Endothelial cell of umbilical vein (primary cell): ENCODE results near the gene FBXO34. TPM values are rescaled to one million over a fixed set of nuclear protein-coding genes. Genes with fewer than 3 reads are reported as not detected.

ENCODE experiments used
- BruUV-seq: library from RNA; stranded (reverse); fragments of 400-500 nt; replicated peaks from 2 replicates; lab custom pipeline; 2021; lab: Mats Ljungman, UMichigan
- CTCF ChIA-PET: fragments of 300-600, 350-600 bp; sonication (Branson Sonifier 250); formaldehyde crosslinking; loops from one replicate; lab custom pipeline; 2021; ENCODE audit warnings: antibody characterized with exemption, inconsistent platforms; lab: Charles Lee
- POLR2A ChIA-PET: fragments of 300-600, 350-600 bp; sonication (Branson Sonifier 250); formaldehyde crosslinking; loops from one replicate; lab custom pipeline; 2021; ENCODE audit warnings: antibody characterized with exemption, inconsistent platforms; lab: Charles Lee
- DNase-seq: peaks from one replicate; pipeline ENCODE4 v3.0.0-alpha.2; 2011; ENCODE audit warnings: low read depth, low spot score
- FAIRE-seq: peaks from 2 replicates; lab custom pipeline; 2011; peaks lifted over from hg19 to GRCh38; lab: Jason Lieb, UNC
- H2AFZ ChIP-seq: 2 replicates; pipeline ENCODE4 v1.6.0; 2012; ENCODE audit warnings: low read depth, low read length, control low read depth, inconsistent platforms
- H3K27ac ChIP-seq: 2 replicates; pipeline ENCODE4 v1.5.1; 2011; ENCODE audit warnings: low read depth, mild to moderate bottlenecking, control low read depth, low read length, moderate library complexity; ENCODE audit not compliant: insufficient read depth
- H3K27me3 ChIP-seq, 2 experiments: 2 replicates each; pipeline versions ENCODE4 v1.6.0 to v1.6.1; 2011; ENCODE audit warnings: low read length in 2 of 2, mixed read lengths in 1 of 2; ENCODE audit not compliant: control insufficient read depth in 2 of 2, insufficient read depth in 2 of 2
- H3K36me3 ChIP-seq, 2 experiments: 2 replicates in 1 of 2; 3 replicates in 1 of 2; pipeline ENCODE4 v1.5.1; 2011; ENCODE audit warnings: low read length in 2 of 2, mild to moderate bottlenecking in 1 of 2, moderate library complexity in 1 of 2; ENCODE audit not compliant: control insufficient read depth in 2 of 2, insufficient read depth in 2 of 2; ENCODE audit errors: extremely low read depth in 1 of 2
- H3K4me1 ChIP-seq: 3 replicates; pipeline ENCODE4 v1.5.1; 2011; ENCODE audit warnings: mild to moderate bottlenecking, low read length; ENCODE audit not compliant: control insufficient read depth, insufficient read depth; ENCODE audit errors: extremely low read depth
- H3K4me2 ChIP-seq: 2 replicates; pipeline ENCODE4 v1.6.1; 2011; ENCODE audit warnings: low read length, control low read depth, mixed read lengths; ENCODE audit not compliant: insufficient read depth
- H3K4me3 ChIP-seq, 3 experiments: fragments of 200-600 bp in 1 of 3; sonication (generic), shearing (Covaris generic) in 1 of 3; replicated peaks in 1 of 3; 2 replicates each; pipeline ENCODE4 v1.5.1; 2011 to 2016; ENCODE audit warnings: control low read depth in 3 of 3, low read length in 3 of 3, mild to moderate bottlenecking in 2 of 3, inconsistent platforms in 1 of 3, low read depth in 1 of 3, moderate library complexity in 1 of 3; ENCODE audit not compliant: insufficient read depth in 1 of 3
- H3K79me2 ChIP-seq: 2 replicates; pipeline ENCODE4 v1.6.0; 2012; ENCODE audit warnings: low read length, inconsistent platforms; ENCODE audit not compliant: control insufficient read depth, insufficient read depth
- H3K9ac ChIP-seq: replicated peaks from 2 replicates; pipeline ENCODE3; 2011; ENCODE audit warnings: low read length, control low read depth; ENCODE audit not compliant: insufficient read depth; ENCODE audit errors: extremely low read depth
- H3K9me1 ChIP-seq: replicated peaks from 3 replicates; pipeline ENCODE4 v1.6.0; 2011; ENCODE audit warnings: mild to moderate bottlenecking, low read length; ENCODE audit not compliant: control insufficient read depth, insufficient read depth; ENCODE audit errors: extremely low read depth
- H3K9me3 ChIP-seq: replicated peaks from 2 replicates; pipeline ENCODE4 v1.5.1; 2012; ENCODE audit warnings: low read length, inconsistent platforms; ENCODE audit not compliant: control insufficient read depth, insufficient read depth
- H4K20me1 ChIP-seq: replicated peaks from 2 replicates; pipeline ENCODE3; 2011; ENCODE audit warnings: mild to moderate bottlenecking, low read length; ENCODE audit not compliant: control insufficient read depth, insufficient read depth; ENCODE audit errors: extremely low read depth
- EZH2 ChIP-seq: IDR thresholded peaks from 2 replicates; pipeline ENCODE4 v1.6.1; 2012; ENCODE audit warnings: borderline replicate concordance, low read depth, mild to moderate bottlenecking, moderate library complexity, low read length, inconsistent platforms; ENCODE audit not compliant: severe bottlenecking
- FOS ChIP-seq: IDR thresholded peaks from 2 replicates; pipeline ENCODE4 v1.6.1; 2011; ENCODE audit warnings: mild to moderate bottlenecking, low read length, moderate library complexity, borderline replicate concordance; ENCODE audit not compliant: insufficient read depth
- JUN ChIP-seq: IDR thresholded peaks from 2 replicates; pipeline ENCODE4 v1.6.1; 2011; ENCODE audit warnings: borderline replicate concordance, low read depth; ENCODE audit not compliant: insufficient read length, insufficient read depth
- MYC ChIP-seq: IDR thresholded peaks from one replicate; pipeline ENCODE4 v1.6.1; 2011; ENCODE audit warnings: mild to moderate bottlenecking, low read depth, low read length
- POLR2A ChIP-seq: IDR thresholded peaks from 2 replicates; pipeline ENCODE4 v1.6.1; 2012; ENCODE audit warnings: low read depth, mild to moderate bottlenecking, control low read depth, low read length
- dilution Hi-C: fragments of 300-500 bp; cut with MboI; formaldehyde crosslinking; loops from one replicate; pipeline ENCODE4 v1.15.0; 2019; ENCODE audit warnings: low sequenced_read_pairs; ENCODE audit not compliant: extremely low pct_ligation_motif_present
- intact Hi-C: fragments of 100-400 bp; cut with micrococcal nuclease; formaldehyde crosslinking; loops from one replicate; pipeline ENCODE4 v1.10.0; 2022
- polyA plus RNA-seq, 4 experiments: library from polyadenylated mRNA; depleted of rRNA in 3 of 4; stranded (reverse) in 3 of 4; unstranded in 1 of 4; fragments of >200 nt; gene quantifications; 2 replicates each; pipeline versions ENCODE4 v1.2.1 to v1.2.3, GENCODE V29; 2011 to 2012; ENCODE audit warnings: missing spikeins in 1 of 4
- total RNA-seq: library from RNA; stranded (reverse); gene quantifications from 2 replicates; pipeline ENCODE4 v1.2.3, GENCODE V29; 2021
- TF ChIP-seq, protein P1 (sequence below): IDR thresholded peaks from 2 replicates; pipeline ENCODE4 v1.6.1; 2011; ENCODE audit not compliant: insufficient read depth, insufficient read length

Gene FBXO34
- total and polyA plus RNA-seq, 2 donors (not counting 3 experiments of a cell fraction or from before 2014, with no cell fraction given) = 8.5 to 14.2 TPM

DNA sequence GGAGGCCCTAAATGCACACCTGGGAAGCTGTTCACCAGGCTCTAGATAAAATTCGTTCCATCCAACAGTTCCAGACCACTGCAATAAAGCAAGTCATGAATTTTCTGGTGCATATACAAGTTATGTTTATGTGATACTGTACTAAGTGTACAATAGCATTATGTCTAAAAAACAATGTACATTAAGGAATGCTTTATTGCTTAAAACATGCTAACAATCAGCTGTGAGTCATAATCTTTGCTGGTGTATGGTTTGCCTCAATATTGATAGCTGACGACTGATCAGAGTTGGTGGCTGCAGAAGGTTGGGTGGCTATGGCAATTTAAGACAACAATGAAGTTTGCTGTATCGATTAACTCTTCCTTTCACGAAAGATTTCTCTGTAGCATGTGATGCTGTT is 88.1 kb downstream of the FBXO34 start:
- ChIA-PET POLR2A (no interaction called here), CTCF (interaction anchor here (1.0 kb wide), 1 partner anchor 113 kb away, joined by 4 read pairs; no protein-coding TSS in a partner anchor)
- intact Hi-C loops (no loop called here), dilution Hi-C loops (no loop called here)
- Histone ChIP-seq H3K9me3 (no peaks in the 10 kb centered on the region), H3K9ac (no peak overlapping the region), H3K4me1 (no peaks in the 10 kb centered on the region), H2AFZ (no peak overlapping the region), H4K20me1 (no peaks in the 10 kb centered on the region), H3K36me3 (no peaks in the 10 kb centered on the region), H3K27ac (no peak overlapping the region), H3K27me3 (no peaks in the 10 kb centered on the region), H3K4me3 (no peak overlapping the region), H3K4me2 (no peak overlapping the region), H3K9me1 (no peaks in the 10 kb centered on the region), H3K79me2 (no peaks in the 10 kb centered on the region)
- no TSS peak for BruUV-seq
- FAIRE-seq (no peak), DNase-seq (no peak)
- TF ChIP-seq FOS (no peak), MYC (no peak), EZH2 (no peak), JUN (no peak), POLR2A (no peak)
- TF ChIP-seq, protein P1, sequence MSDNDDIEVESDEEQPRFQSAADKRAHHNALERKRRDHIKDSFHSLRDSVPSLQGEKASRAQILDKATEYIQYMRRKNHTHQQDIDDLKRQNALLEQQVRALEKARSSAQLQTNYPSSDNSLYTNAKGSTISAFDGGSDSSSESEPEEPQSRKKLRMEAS = no peak

DNA sequence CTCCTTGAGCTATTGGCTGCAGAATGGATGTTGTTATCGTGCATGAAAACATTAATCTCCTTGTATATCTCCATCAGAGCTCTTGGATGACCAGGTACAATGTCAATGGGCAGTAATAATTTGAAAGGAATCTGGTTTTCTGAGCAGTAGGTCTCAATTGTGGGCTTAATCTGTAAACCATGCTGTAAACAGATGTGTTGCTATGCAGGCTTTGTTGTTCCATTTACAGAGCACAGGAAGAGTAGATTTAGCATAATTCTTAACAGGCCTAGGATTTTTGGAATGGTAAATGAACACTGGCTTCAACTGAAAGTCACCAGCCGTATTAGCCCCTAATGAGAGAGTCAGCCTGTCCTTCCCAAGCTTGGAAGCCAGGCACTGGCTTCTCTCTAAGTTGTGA is 90.0 kb downstream of the FBXO34 start:
- Histone ChIP-seq H3K4me2 (no peak overlapping the region), H4K20me1 (no peaks in the 10 kb centered on the region), H3K79me2 (no peaks in the 10 kb centered on the region), H3K27me3 (no peaks in the 10 kb centered on the region), H3K9me1 (no peaks in the 10 kb centered on the region), H3K4me1 (no peaks in the 10 kb centered on the region), H3K9me3 (no peaks in the 10 kb centered on the region), H3K27ac (no peak overlapping the region), H3K36me3 (peaks cover 0 to 3% of the 10 kb centered on the region in 2 experiments), H3K4me3 (no peak overlapping the region), H2AFZ (no peak overlapping the region), H3K9ac (no peak overlapping the region)
- POLR2A ChIA-PET = no interaction called here
- dilution Hi-C loops = no loop called here
- FAIRE-seq (no peak), DNase-seq (no peak)
- no TSS peak for BruUV-seq
- TF ChIP-seq POLR2A (no peak), EZH2 (no peak)
- CTCF ChIA-PET = interaction anchor here (1.1 to 1.8 kb wide), 4 partner anchors 14 to 115 kb away, joined by 3 to 5 read pairs (median 4); no protein-coding TSS in a partner anchor
- intact Hi-C loops = no loop called here
